Measurements from ENCODE around the gene ALCAM. TPM values are rescaled to one million over a fixed set of nuclear protein-coding genes. Genes with fewer than 3 reads are reported as not detected.

Gene ALCAM
- total RNA-seq, 1 experiment from 2014 or later = 72.7 TPM

DNA sequence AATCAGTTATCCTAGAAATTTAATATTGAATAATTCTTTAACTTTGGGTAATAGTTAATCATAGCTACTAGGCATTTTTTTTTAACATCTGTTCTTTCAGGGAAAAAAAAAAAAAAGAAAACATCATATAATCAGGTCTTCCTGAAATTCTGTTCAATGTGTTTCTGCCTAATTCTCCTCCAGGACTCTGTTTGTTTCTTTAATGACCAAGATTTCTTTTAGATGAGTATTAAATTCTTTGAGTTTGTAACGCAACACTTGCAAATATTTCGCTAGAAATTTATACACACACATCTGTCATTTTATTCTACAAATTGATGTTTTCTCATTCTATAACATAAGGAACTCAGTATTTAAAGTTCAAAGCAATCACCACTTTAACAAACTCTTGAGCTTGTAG is 56.7 kb downstream of the ALCAM start:
- no peak for DNase-seq (ENCODE audit: extremely low read depth, low read depth)

DNA sequence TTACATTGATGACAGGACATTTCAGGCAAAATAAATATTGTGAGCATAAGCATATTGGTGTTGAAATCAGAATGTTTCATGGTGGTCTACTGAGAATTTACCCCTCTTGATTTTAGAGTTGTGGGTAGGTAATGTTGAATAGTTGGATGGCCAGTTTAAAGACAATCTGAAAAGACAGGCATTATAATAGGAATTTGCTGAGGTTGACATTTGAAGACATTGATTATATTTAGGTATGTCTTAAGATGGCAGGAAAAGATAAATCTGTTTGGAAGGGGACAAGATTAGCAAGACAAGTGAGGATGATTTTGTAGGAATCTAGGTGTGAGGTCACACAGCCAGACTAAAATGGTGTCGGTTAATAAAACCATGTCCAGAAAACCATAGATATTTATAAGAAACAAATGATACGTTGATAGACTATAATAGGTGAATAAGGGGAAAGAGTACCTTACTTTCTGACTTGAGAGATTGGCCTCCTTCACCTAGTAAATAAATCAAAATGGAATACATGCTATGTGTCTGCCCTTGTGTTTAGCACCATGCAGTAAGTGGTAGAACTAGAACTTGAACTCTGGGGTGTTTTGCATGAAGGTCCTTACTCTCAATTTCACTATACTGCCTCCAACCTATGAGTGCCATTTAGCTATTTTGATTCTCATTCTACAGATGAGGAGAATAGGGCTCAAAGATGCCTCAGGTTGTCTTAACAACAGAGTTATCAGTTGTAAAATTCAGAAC is 57.9 kb downstream of the ALCAM start:
- DNase-seq (ENCODE audit: extremely low read depth, low read depth) = no peak

DNA sequence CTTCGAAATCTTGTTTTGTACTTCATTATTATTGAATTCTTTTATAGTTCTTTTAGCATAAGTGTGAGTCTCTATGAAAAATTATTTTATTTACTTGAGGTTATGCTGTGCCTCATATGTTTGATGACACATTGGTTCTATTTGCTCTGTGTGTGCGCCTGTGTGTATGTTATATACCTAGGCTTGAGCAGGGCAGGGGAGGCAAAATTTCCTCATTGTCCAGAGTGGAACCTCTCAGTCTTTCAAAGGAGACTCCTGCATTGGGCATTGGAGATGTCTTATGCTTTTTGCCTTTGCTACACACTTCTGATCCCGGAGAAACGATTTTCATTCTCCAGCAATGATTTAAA is 58.4 kb downstream of the ALCAM start:
- DNase-seq (ENCODE audit: extremely low read depth, low read depth) = no peak

DNA sequence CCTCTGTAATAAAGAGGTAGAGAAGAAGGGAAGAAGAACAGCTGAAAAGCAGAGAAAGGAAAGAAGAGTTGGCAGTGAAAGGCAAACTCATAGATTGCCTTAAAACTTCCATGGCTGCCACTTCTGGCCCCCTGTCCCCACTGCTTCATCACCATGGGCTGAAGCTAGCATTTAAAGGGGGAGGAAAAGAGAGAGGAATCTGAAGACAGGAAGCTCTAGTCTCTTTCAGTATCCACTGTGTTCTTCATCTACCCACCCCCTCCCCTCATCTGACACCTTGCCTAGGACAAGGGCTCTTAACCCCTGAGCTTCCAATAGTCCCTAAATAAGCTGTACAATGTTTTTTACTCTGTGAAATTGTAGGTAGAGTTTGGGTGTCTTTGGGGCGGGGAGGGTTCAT is 60.6 kb downstream of the ALCAM start:
- DNase-seq (ENCODE audit: extremely low read depth, low read depth) = no peak

GRCh38 chr3:105429034-105429762 is 62.5 kb downstream of the ALCAM start:
- no peak for DNase-seq (ENCODE audit: extremely low read depth, low read depth)

DNA sequence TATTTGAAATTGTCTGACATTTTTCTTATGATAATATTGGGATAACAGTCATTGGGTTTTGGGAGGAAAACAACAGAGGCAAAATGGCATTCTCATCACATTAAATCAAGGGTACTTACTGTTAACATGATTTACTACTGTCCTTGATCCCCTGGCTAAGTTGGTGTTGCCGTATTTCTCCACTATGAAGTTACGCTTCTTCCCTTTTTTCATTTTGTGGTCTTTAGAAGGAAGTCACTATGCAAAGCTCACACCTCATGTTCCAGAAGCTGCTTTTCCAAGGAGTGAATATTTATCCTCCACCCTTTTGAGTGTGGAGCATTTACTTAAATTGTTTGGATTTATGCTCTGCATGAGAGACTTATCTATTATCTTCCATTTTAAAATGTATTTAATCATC is 63.7 kb downstream of the ALCAM start:
- DNase-seq (ENCODE audit: extremely low read depth, low read depth) = no peak

DNA sequence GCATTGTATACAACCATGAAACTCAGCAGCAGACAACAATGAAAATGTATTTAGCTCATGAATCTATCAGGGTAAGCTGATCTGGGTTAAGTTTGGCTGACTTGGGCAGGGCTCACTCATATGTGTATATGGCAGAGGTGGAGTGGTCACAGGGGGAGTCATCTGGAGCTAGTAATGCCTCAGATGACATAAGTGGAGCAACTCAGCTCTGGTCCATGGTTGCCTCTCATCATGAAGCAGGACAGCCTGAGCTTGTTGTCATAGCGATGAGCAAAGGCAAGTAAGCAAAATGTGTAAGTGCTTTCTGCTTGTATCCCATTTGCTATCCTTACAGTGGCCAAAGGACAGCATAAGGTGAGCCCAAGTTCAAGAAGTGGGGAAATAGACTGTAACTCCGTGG is 64.5 kb downstream of the ALCAM start:
- DNase-seq (ENCODE audit: extremely low read depth, low read depth) = no peak

DNA sequence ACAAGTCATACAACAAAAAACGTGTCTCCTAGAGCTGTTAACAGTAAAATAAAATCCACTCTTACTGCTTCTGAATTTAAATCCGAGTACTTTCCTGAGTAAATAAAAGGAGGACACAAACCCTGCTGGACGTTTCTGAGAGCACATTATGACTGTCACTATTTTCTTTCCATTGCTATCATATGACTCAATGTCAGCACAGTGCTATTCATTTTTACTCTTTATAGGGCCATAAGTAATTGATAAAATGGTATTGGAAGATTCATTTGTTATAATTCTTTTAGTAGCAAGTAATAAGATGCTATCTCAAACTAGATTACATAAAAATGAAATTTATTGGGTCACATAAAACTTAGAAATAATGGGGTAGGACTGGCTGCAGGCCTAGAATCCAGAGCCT is 68.6 kb downstream of the ALCAM start:
- no peak for DNase-seq (ENCODE audit: extremely low read depth, low read depth)

- DNase-seq (ENCODE audit: extremely low read depth, low read depth) = no peak
Observed at GRCh38 chr3:105436687-105437086, 70.0 kb downstream of the ALCAM start.

- DNase-seq (ENCODE audit: extremely low read depth, low read depth) = no peak
Observed at GRCh38 chr3:105440113-105440512, 73.4 kb downstream of the ALCAM start.

GRCh38 chr3:105444725-105445124 is 78.0 kb downstream of the ALCAM start:
- no peak for DNase-seq (ENCODE audit: extremely low read depth, low read depth)

GRCh38 chr3:105448338-105448982 is 81.8 kb downstream of the ALCAM start:
- DNase-seq (ENCODE audit: extremely low read depth, low read depth) = no peak

GRCh38 chr3:105449414-105449813 is 82.7 kb downstream of the ALCAM start:
- no peak for DNase-seq (ENCODE audit: extremely low read depth, low read depth)

DNA sequence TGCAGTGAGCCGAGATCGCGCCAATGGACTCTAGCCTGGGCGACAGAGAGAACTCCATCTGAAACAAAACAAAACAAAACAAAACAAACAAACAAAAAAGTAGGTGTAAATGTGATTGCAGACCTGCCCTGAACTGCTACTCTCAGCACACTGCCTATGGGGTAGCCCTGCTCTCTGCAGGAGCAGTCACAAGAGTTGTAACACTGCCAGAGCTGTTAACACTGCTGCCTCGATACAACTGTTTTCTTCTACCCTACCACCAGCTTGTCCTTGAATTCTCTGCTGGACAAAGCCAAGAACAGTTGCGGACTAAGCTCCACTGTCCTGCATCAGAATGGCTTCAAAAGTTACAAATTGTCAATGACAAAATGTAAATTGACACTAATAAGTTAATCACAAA is 89.3 kb downstream of the ALCAM start:
- DNase-seq (ENCODE audit: extremely low read depth, low read depth) = no peak

- DNase-seq (ENCODE audit: extremely low read depth, low read depth) = no peak
Observed at GRCh38 chr3:105458518-105459215, 92.0 kb downstream of the ALCAM start.

DNA sequence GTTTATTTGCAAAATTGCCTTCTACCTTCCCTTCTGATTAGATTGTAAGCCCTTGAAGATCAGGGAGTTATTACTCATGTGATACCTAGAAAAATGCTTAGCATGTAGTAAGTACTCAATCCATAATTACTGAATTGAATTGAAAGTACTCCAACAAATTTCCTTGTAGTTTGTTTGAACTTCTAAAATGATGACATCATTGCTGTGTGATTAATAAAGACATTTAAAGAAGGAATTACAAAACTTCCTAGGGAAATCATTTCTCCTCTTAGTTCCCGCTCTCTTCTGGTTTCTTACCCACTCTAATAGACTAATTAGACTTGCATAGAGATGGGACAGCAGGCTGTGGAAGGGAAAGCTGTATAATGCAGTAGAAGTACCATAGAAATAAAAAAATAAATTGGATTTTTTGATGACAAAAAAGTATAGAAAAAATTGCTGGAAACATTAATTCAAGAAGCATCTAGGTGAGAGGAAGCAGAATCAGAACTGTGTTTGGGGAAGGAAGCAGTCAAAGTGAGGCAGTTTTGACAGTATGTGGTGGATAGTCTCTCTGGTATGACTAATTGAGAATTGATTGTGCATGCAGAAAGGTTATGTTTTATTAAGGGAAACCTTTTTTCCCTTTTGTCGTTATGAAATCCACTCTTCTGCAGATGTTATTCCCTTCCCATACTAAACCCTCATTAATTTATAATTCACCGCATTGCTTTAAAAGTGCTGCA is 93.0 kb downstream of the ALCAM start:
- DNase-seq (ENCODE audit: extremely low read depth, low read depth) = no peak

DNA sequence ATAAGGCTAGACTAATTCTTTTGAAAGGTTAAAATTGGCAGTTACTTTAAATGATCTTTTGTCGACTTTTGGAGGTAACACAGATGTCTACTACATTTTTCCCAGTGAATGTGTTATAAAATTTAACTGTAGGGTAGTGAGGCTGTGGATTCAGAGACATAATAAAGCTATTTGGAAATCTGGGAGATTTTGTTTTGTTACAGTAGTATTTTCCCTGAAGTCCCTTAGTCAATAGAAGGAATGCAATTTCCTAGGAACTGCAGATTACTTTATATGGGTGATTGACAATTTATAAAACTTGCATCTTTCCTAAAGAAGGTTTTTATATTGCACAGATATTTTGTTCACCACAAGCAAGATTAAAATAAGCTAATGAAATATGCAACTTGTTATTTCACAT is 96.9 kb downstream of the ALCAM start:
- DNase-seq (ENCODE audit: extremely low read depth, low read depth) = no peak

- DNase-seq (ENCODE audit: extremely low read depth, low read depth) = no peak
Observed at GRCh38 chr3:105465251-105465853, 98.6 kb downstream of the ALCAM start.

DNA sequence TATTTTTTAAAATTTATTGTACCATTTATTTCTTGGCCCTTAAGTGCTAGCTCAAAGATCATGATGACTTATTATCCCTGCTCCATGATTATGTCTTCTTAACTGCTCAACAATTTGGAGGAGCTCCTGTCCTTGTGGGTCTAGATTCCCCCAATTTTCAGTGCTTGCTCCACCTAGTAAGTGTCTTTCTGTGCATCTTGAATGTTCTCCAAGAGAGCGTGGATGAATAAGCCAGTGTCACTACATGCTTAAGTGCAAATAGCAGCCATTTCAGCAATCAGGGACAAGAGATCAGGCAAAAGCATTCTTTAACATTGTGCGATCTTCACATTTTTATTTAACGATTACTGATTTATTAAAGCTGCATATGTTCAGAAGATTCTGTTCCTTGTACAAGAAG is 99.4 kb downstream of the ALCAM start:
- no peak for DNase-seq (ENCODE audit: extremely low read depth, low read depth)
